ENCODE data around the gene TSPAN9. TPM values are rescaled to one million over a fixed set of nuclear protein-coding genes. Genes with fewer than 3 reads are reported as not detected.

The TSPAN9 gene
- total RNA-seq, 1 donor from 2014 or later: 114 TPM

GRCh38 chr12:3280967-3281366 is 203.8 kb downstream of the TSPAN9 start:
- no peaks in the 10 kb centered on the region for H3K9me3 Mint-ChIP-seq (ENCODE audit: unreplicated experiment)
- no peak for TF ChIP-seq CTCF (IDR thresholded peaks at IDR 0.05)
- no peak overlapping the region for H3K4me3 Mint-ChIP-seq (ENCODE audit: unreplicated experiment)
- no peak for DNase-seq (ENCODE audit: extremely low spot score, unreplicated experiment)
- peaks cover 3% of the 10 kb centered on the region for H3K4me1 Mint-ChIP-seq (ENCODE audit: unreplicated experiment)
- no peaks in the 10 kb centered on the region for H3K27me3 Mint-ChIP-seq (ENCODE audit: unreplicated experiment)
- no peak overlapping the region for H3K27ac Mint-ChIP-seq (ENCODE audit: unreplicated experiment)
- peaks cover 36% of the 10 kb centered on the region for H3K36me3 Mint-ChIP-seq (ENCODE audit: unreplicated experiment)

GRCh38 chr12:3281588-3282383 is 204.6 kb downstream of the TSPAN9 start:
- H3K36me3 Mint-ChIP-seq (ENCODE audit: unreplicated experiment): peaks cover 36% of the 10 kb centered on the region
- H3K9me3 Mint-ChIP-seq (ENCODE audit: unreplicated experiment): no peaks in the 10 kb centered on the region
- no peak for TF ChIP-seq CTCF (IDR thresholded peaks at IDR 0.05)
- H3K4me3 Mint-ChIP-seq (ENCODE audit: unreplicated experiment): no peak overlapping the region
- H3K27me3 Mint-ChIP-seq (ENCODE audit: unreplicated experiment): no peaks in the 10 kb centered on the region
- no peak overlapping the region for H3K27ac Mint-ChIP-seq (ENCODE audit: unreplicated experiment)
- peaks cover 3% of the 10 kb centered on the region for H3K4me1 Mint-ChIP-seq (ENCODE audit: unreplicated experiment)
- DNase-seq (ENCODE audit: extremely low spot score, unreplicated experiment): no peak

- no peak for TF ChIP-seq CTCF (IDR thresholded peaks at IDR 0.05)
- no peak for DNase-seq (ENCODE audit: extremely low spot score, unreplicated experiment)
- H3K27me3 Mint-ChIP-seq (ENCODE audit: unreplicated experiment): no peaks in the 10 kb centered on the region
- no peak overlapping the region for H3K27ac Mint-ChIP-seq (ENCODE audit: unreplicated experiment)
- H3K4me3 Mint-ChIP-seq (ENCODE audit: unreplicated experiment): no peak overlapping the region
- H3K9me3 Mint-ChIP-seq (ENCODE audit: unreplicated experiment): no peaks in the 10 kb centered on the region
- peaks cover 35% of the 10 kb centered on the region for H3K36me3 Mint-ChIP-seq (ENCODE audit: unreplicated experiment)
- H3K4me1 Mint-ChIP-seq (ENCODE audit: unreplicated experiment): peaks cover 3% of the 10 kb centered on the region
These were observed 205.1 kb downstream of the TSPAN9 start for GRCh38 chr12:3282384-3282670.

GRCh38 chr12:3283137-3283680 is 206.0 kb downstream of the TSPAN9 start:
- Mint-ChIP-seq H3K36me3 (ENCODE audit: unreplicated experiment) (peaks cover 35% of the 10 kb centered on the region), H3K27ac (ENCODE audit: unreplicated experiment) (no peak overlapping the region), H3K27me3 (ENCODE audit: unreplicated experiment) (no peaks in the 10 kb centered on the region), H3K4me3 (ENCODE audit: unreplicated experiment) (no peak overlapping the region), H3K4me1 (ENCODE audit: unreplicated experiment) (peaks cover 3% of the 10 kb centered on the region), H3K9me3 (ENCODE audit: unreplicated experiment) (no peaks in the 10 kb centered on the region)
- no peak for DNase-seq (ENCODE audit: extremely low spot score, unreplicated experiment)
- TF ChIP-seq CTCF (IDR thresholded peaks at IDR 0.05): no peak

GRCh38 chr12:3284405-3284804 is 207.2 kb downstream of the TSPAN9 start:
- Mint-ChIP-seq H3K27me3 (ENCODE audit: unreplicated experiment) (no peaks in the 10 kb centered on the region), H3K4me1 (ENCODE audit: unreplicated experiment) (peaks cover 3% of the 10 kb centered on the region), H3K27ac (ENCODE audit: unreplicated experiment) (no peak overlapping the region), H3K9me3 (ENCODE audit: unreplicated experiment) (no peaks in the 10 kb centered on the region), H3K36me3 (ENCODE audit: unreplicated experiment) (peaks cover 30% of the 10 kb centered on the region), H3K4me3 (ENCODE audit: unreplicated experiment) (no peak overlapping the region)
- DNase-seq (ENCODE audit: extremely low spot score, unreplicated experiment): no peak
- no peak for TF ChIP-seq CTCF (IDR thresholded peaks at IDR 0.05)
